Tibial nerve (tissue), 4 donors: ENCODE data around the gene CITED4.

Experiments used
- CTCF ChIP-seq, 5 experiments: fragments of 200-600 bp in 3 of 5; fragments of 450-650 bp in 2 of 5; sonication (generic) in 3 of 5; IDR thresholded peaks; one replicate each; pipeline ENCODE4 v1.5.1; 2016 to 2019; ENCODE audit warnings: antibody characterized with exemption in 5 of 5, mild to moderate bottlenecking in 3 of 5, moderate library complexity in 2 of 5
- EP300 ChIP-seq, 2 donors: sonication (generic); formaldehyde crosslinking; IDR thresholded peaks; one replicate each; pipeline ENCODE4 v1.6.1; 2017; ENCODE audit warnings: antibody characterized with exemption in 2 of 2, mild to moderate bottlenecking in 1 of 2

- TF ChIP-seq CTCF (IDR thresholded peaks at IDR 0.05) (no peak), EP300 (IDR thresholded peaks at IDR 0.05) (no peak)
Observed at GRCh38 chr1:40820251-40820797, 41.8 kb downstream of the CITED4 start.
